GM12872 (cell line): ENCODE measurements around the gene IL36B.

Experiments
- CTCF ChIP-seq: IDR thresholded peaks from 3 replicates; pipeline ENCODE4 v1.5.1; 2011; ENCODE audit warnings: low read depth, mild to moderate bottlenecking, low read length, moderate library complexity; ENCODE audit not compliant: insufficient read depth

IL36B gene

GRCh38 chr2:113039719-113040118, 12.9 kb downstream of the IL36B start:
- TF ChIP-seq CTCF, result no peak

- no peak for TF ChIP-seq CTCF
These were observed 13.5 kb downstream of the IL36B start for GRCh38 chr2:113039158-113039557.

- no peak for TF ChIP-seq CTCF
These were observed 14.4 kb downstream of the IL36B start for GRCh38 chr2:113038291-113038690.

GRCh38 chr2:113036763-113037162, 15.9 kb downstream of the IL36B start:
- no peak for TF ChIP-seq CTCF

- no peak for TF ChIP-seq CTCF
These were observed 18.7 kb downstream of the IL36B start for GRCh38 chr2:113034016-113034415.

GRCh38 chr2:113032737-113033136, 19.9 kb downstream of the IL36B start:
- TF ChIP-seq CTCF, result no peak

GRCh38 chr2:113028112-113028511, 24.6 kb downstream of the IL36B start:
- no peak for TF ChIP-seq CTCF

GRCh38 chr2:113027691-113028090, 25.0 kb downstream of the IL36B start:
- no peak for TF ChIP-seq CTCF
